Fibroblast of gingiva (primary cell): ENCODE data around the gene LRRN3.

ENCODE experiments used
- DNase-seq: peaks from one replicate; pipeline ENCODE4 v3.0.0-alpha.2; 2011; ENCODE audit warnings: low read depth

The LRRN3 gene

GRCh38 chr7:111105269-111105668 lies 14.3 kb downstream of the LRRN3 start:
- DNase-seq = no peak

GRCh38 chr7:111107579-111107978 lies 16.7 kb downstream of the LRRN3 start:
- DNase-seq = peak; percentile 76

- no peak for DNase-seq
These were observed 17.1 kb downstream of the LRRN3 start for GRCh38 chr7:111108000-111108399.

GRCh38 chr7:111108496-111108895 lies 17.6 kb downstream of the LRRN3 start:
- DNase-seq = peak; percentile 69

GRCh38 chr7:111112439-111112838 lies 21.5 kb downstream of the LRRN3 start:
- peak; percentile 34 for DNase-seq

GRCh38 chr7:111113263-111114017 lies 22.5 kb downstream of the LRRN3 start:
- peak; percentile 39 for DNase-seq

GRCh38 chr7:111115966-111116365 lies 25.0 kb downstream of the LRRN3 start:
- DNase-seq = no peak

- DNase-seq = no peak
These were observed 36.1 kb downstream of the LRRN3 start for GRCh38 chr7:111126987-111127386.

GRCh38 chr7:111129435-111129834 lies 38.5 kb downstream of the LRRN3 start:
- no peak for DNase-seq

GRCh38 chr7:111132833-111133232 lies 41.9 kb downstream of the LRRN3 start:
- DNase-seq = no peak

- DNase-seq = peak; percentile 21
These were observed 46.6 kb downstream of the LRRN3 start for GRCh38 chr7:111137296-111138192.

- DNase-seq = peak; percentile 53
These were observed 47.3 kb downstream of the LRRN3 start for GRCh38 chr7:111138193-111138569.

GRCh38 chr7:111138586-111138985 lies 47.7 kb downstream of the LRRN3 start:
- DNase-seq = no peak

GRCh38 chr7:111140091-111140865 lies 49.4 kb downstream of the LRRN3 start:
- DNase-seq = no peak

- peak; percentile 18 for DNase-seq
These were observed 54.5 kb downstream of the LRRN3 start for GRCh38 chr7:111145472-111145871.

- DNase-seq = no peak
These were observed 55.2 kb downstream of the LRRN3 start for GRCh38 chr7:111146136-111146535.

GRCh38 chr7:111147708-111148533 lies 57.0 kb downstream of the LRRN3 start:
- no peak for DNase-seq

- no peak for DNase-seq
These were observed 59.8 kb downstream of the LRRN3 start for GRCh38 chr7:111150709-111151108.

GRCh38 chr7:111159426-111159825 lies 68.5 kb downstream of the LRRN3 start:
- DNase-seq = peak; percentile 27

GRCh38 chr7:111160297-111160696 lies 69.4 kb downstream of the LRRN3 start:
- no peak for DNase-seq

- no peak for DNase-seq
These were observed 71.8 kb downstream of the LRRN3 start for GRCh38 chr7:111162692-111163091.

- DNase-seq = no peak
These were observed 73.5 kb downstream of the LRRN3 start for GRCh38 chr7:111164442-111164841.
